Brain pericyte (primary cell): Measurements from ENCODE around the gene AMPD3.

Experiments
- DNase-seq: peaks from one replicate; pipeline ENCODE4 v3.0.0-alpha.2; 2012; ENCODE audit warnings: low read depth, low spot score

AMPD3 gene

GRCh38 chr11:10461276-10461790 is 6.3 kb downstream of the AMPD3 start:
- no peak for DNase-seq

GRCh38 chr11:10462746-10463300 is 7.8 kb downstream of the AMPD3 start:
- no peak for DNase-seq

GRCh38 chr11:10473371-10473770 is 18.3 kb downstream of the AMPD3 start:
- DNase-seq, result no peak

- DNase-seq, result no peak
Observed at GRCh38 chr11:10474551-10474950, 19.5 kb downstream of the AMPD3 start.

GRCh38 chr11:10476342-10476741 is 21.3 kb downstream of the AMPD3 start:
- DNase-seq, result no peak

GRCh38 chr11:10476927-10477689 is 22.0 kb downstream of the AMPD3 start:
- DNase-seq, result no peak

GRCh38 chr11:10477690-10478046 is 22.6 kb downstream of the AMPD3 start:
- DNase-seq, result no peak

- DNase-seq, result no peak
Observed at GRCh38 chr11:10478066-10478465, 23.0 kb downstream of the AMPD3 start.

- DNase-seq, result no peak
Observed at GRCh38 chr11:10478574-10479550, 23.8 kb downstream of the AMPD3 start.

GRCh38 chr11:10480026-10480425 is 25.0 kb downstream of the AMPD3 start:
- no peak for DNase-seq

GRCh38 chr11:10480760-10481159 is 25.7 kb downstream of the AMPD3 start:
- DNase-seq, result no peak

GRCh38 chr11:10481560-10482349 is 26.7 kb downstream of the AMPD3 start:
- DNase-seq, result no peak

GRCh38 chr11:10483174-10483573 is 28.1 kb downstream of the AMPD3 start:
- DNase-seq, result no peak

- no peak for DNase-seq
Observed at GRCh38 chr11:10483584-10483983, 28.5 kb downstream of the AMPD3 start.

- DNase-seq, result no peak
Observed at GRCh38 chr11:10484461-10485180, 29.6 kb downstream of the AMPD3 start.

- DNase-seq, result no peak
Observed at GRCh38 chr11:10485646-10486045, 30.6 kb downstream of the AMPD3 start.

GRCh38 chr11:10486161-10486840 is 31.2 kb downstream of the AMPD3 start:
- no peak for DNase-seq

GRCh38 chr11:10487002-10487647 is 32.1 kb downstream of the AMPD3 start:
- DNase-seq, result no peak

GRCh38 chr11:10488121-10488933 is 33.3 kb downstream of the AMPD3 start:
- DNase-seq, result no peak
